Activated CD4-positive, alpha-beta T cell treated with anti-CD3 and anti-CD28 coated beads for 36 hours (primary cell): ENCODE measurements around the gene RAD52. TPM values are rescaled to one million over a fixed set of nuclear protein-coding genes. Genes with fewer than 3 reads are reported as not detected.
"Not testable (repeated sequence)": the region's sequence is repeated elsewhere in the genome, so short reads cannot be mapped to it uniquely, and the experiment has no call there.

Experiments used
- ATAC-seq: fragments of 200-7000 bp; cut with Tn5 transposase; one replicate; pipeline ENCODE4 v1.10.0; 2021; ENCODE audit warnings: mild to moderate bottlenecking, moderate library complexity
- CTCF ChIA-PET: fragments of 350-600 bp; sonication (Branson Sonifier 250); formaldehyde crosslinking; loops from one replicate; lab custom pipeline; 2021; ENCODE audit warnings: antibody characterized with exemption; lab: Charles Lee
- POLR2A ChIA-PET: fragments of 350-600 bp; sonication (Branson Sonifier 250); formaldehyde crosslinking; loops from one replicate; lab custom pipeline; 2021; ENCODE audit warnings: antibody characterized with exemption, inconsistent platforms; lab: Charles Lee
- DNase-seq: peaks from one replicate; pipeline ENCODE4 v3.0.0-alpha.2; 2020
- H3K27ac Mint-ChIP-seq: one replicate; pipeline ENCODE4 v1.8.0; 2021; ENCODE audit warnings: mixed read lengths
- H3K27me3 Mint-ChIP-seq: one replicate; pipeline ENCODE4 v1.8.0; 2021; ENCODE audit warnings: mixed read lengths
- H3K36me3 Mint-ChIP-seq: one replicate; pipeline ENCODE4 v1.8.0; 2021; ENCODE audit warnings: low read depth, mixed read lengths
- H3K4me1 Mint-ChIP-seq: one replicate; pipeline ENCODE4 v1.8.0; 2021; ENCODE audit warnings: mixed read lengths
- H3K4me3 Mint-ChIP-seq: one replicate; pipeline ENCODE4 v1.8.0; 2021; ENCODE audit warnings: mild to moderate bottlenecking, moderate library complexity, mixed read lengths
- H3K9me3 Mint-ChIP-seq: one replicate; pipeline ENCODE4 v1.8.0; 2021; ENCODE audit warnings: low read depth, mixed read lengths
- intact Hi-C, 2 experiments: fragments of 100-400 bp; cut with DNase I in 1 of 2; cut with micrococcal nuclease in 1 of 2; formaldehyde crosslinking; loops; one replicate each; pipeline versions ENCODE4 v1.14.2 to v1.15.1; 2022 to 2024; cut with DNase I, micrococcal nuclease
- total RNA-seq, 2 experiments: library from RNA; stranded (reverse); gene quantifications; one replicate each; pipeline ENCODE4 v1.2.3, GENCODE V29; 2021

The RAD52 gene
- total RNA-seq, 2 experiments from 2014 or later = 16.0 to 17.4 TPM

- no peak for DNase-seq
- Mint-ChIP-seq H3K4me1 (peaks cover 12% of the 10 kb centered on the region), H3K36me3 (peaks cover 38% of the 10 kb centered on the region), H3K4me3 (no peak overlapping the region), H3K27ac (peak overlapping the region; percentile 23), H3K9me3 (no peaks in the 10 kb centered on the region), H3K27me3 (no peaks in the 10 kb centered on the region)
- intact Hi-C loops = no loop called here
- no peak for ATAC-seq
- CTCF ChIA-PET = interaction anchor here (0.6 to 1.9 kb wide), 5 partner anchors 9 to 691 kb away, joined by 3 to 10 read pairs (median 3); partner anchors contain the start of gene RAD52
- POLR2A ChIA-PET = no interaction called here
Measured at GRCh38 chr12:938810-939209, 10.7 kb downstream of the RAD52 start.

GRCh38 chr12:936377-937345, 12.8 kb downstream of the RAD52 start:
- H3K27me3 Mint-ChIP-seq = no peaks in the 10 kb centered on the region
- peaks cover 5% of the 10 kb centered on the region for H3K4me1 Mint-ChIP-seq
- ATAC-seq (no peak), DNase-seq (no peak)
- H3K36me3 Mint-ChIP-seq = peaks cover 34% of the 10 kb centered on the region
- ChIA-PET POLR2A (no interaction called here), CTCF (interaction anchor here (0.9 kb wide), 1 partner anchor 367 kb away, joined by 3 read pairs; no protein-coding TSS in a partner anchor)
- H3K4me3 Mint-ChIP-seq = no peak overlapping the region
- H3K27ac Mint-ChIP-seq = no peak overlapping the region
- intact Hi-C loops = no loop called here
- H3K9me3 Mint-ChIP-seq = no peaks in the 10 kb centered on the region

- H3K4me3 Mint-ChIP-seq, H3K27me3 Mint-ChIP-seq, CTCF ChIA-PET, intact Hi-C loops, POLR2A ChIA-PET, ATAC-seq, DNase-seq, H3K9me3 Mint-ChIP-seq, H3K4me1 Mint-ChIP-seq, H3K27ac Mint-ChIP-seq: not testable (repeated sequence)
- peaks cover 37% of the 10 kb centered on the region for H3K36me3 Mint-ChIP-seq
Measured at GRCh38 chr12:935891-936290, 13.6 kb downstream of the RAD52 start.

GRCh38 chr12:931591-931990, 17.9 kb downstream of the RAD52 start:
- intact Hi-C loops = no loop called here
- Mint-ChIP-seq H3K4me3 (no peak overlapping the region), H3K4me1 (no peaks in the 10 kb centered on the region), H3K27ac (no peak overlapping the region), H3K36me3 (peaks cover 23% of the 10 kb centered on the region), H3K27me3 (no peaks in the 10 kb centered on the region), H3K9me3 (no peaks in the 10 kb centered on the region)
- ChIA-PET POLR2A (no interaction called here), CTCF (no interaction called here)
- ATAC-seq (no peak), DNase-seq (no peak)

- no peak overlapping the region for H3K4me3 Mint-ChIP-seq
- DNase-seq (no peak), ATAC-seq (no peak)
- intact Hi-C loops = no loop called here
- ChIA-PET CTCF (interaction anchor here (2.4 kb wide), 1 partner anchor 13 kb away, joined by 8 read pairs; no protein-coding TSS in a partner anchor), POLR2A (no interaction called here)
- peaks cover 25% of the 10 kb centered on the region for H3K36me3 Mint-ChIP-seq
- H3K9me3 Mint-ChIP-seq = no peaks in the 10 kb centered on the region
- no peaks in the 10 kb centered on the region for H3K4me1 Mint-ChIP-seq
- H3K27me3 Mint-ChIP-seq = no peaks in the 10 kb centered on the region
- H3K27ac Mint-ChIP-seq = peak overlapping the region; percentile 51
Measured at GRCh38 chr12:931060-931459, 18.4 kb downstream of the RAD52 start.

GRCh38 chr12:926641-927040, 22.9 kb downstream of the RAD52 start:
- Mint-ChIP-seq H3K36me3 (peaks cover 29% of the 10 kb centered on the region), H3K9me3 (no peaks in the 10 kb centered on the region), H3K4me1 (no peaks in the 10 kb centered on the region), H3K27ac (no peak overlapping the region), H3K4me3 (no peak overlapping the region), H3K27me3 (no peaks in the 10 kb centered on the region)
- intact Hi-C loops = no loop called here
- CTCF ChIA-PET = no interaction called here
- DNase-seq (no peak), ATAC-seq (no peak)
- POLR2A ChIA-PET = no interaction called here

GRCh38 chr12:922285-922684, 27.2 kb downstream of the RAD52 start:
- Mint-ChIP-seq H3K4me3 (no peak overlapping the region), H3K4me1 (peaks cover 7% of the 10 kb centered on the region), H3K36me3 (peaks cover 39% of the 10 kb centered on the region), H3K27me3 (no peaks in the 10 kb centered on the region), H3K27ac (no peak overlapping the region), H3K9me3 (no peaks in the 10 kb centered on the region)
- intact Hi-C loops = no loop called here
- ChIA-PET POLR2A (no interaction called here), CTCF (no interaction called here)
- DNase-seq (no peak), ATAC-seq (no peak)

GRCh38 chr12:920676-921075, 28.8 kb downstream of the RAD52 start:
- DNase-seq (no peak), ATAC-seq (no peak)
- H3K27ac Mint-ChIP-seq = peak overlapping the region; percentile 87
- no peaks in the 10 kb centered on the region for H3K9me3 Mint-ChIP-seq
- H3K36me3 Mint-ChIP-seq = peaks cover 45% of the 10 kb centered on the region
- intact Hi-C loops = no loop called here
- no peaks in the 10 kb centered on the region for H3K27me3 Mint-ChIP-seq
- POLR2A ChIA-PET = no interaction called here
- H3K4me3 Mint-ChIP-seq = no peak overlapping the region
- CTCF ChIA-PET = interaction anchor here (0.7 kb wide), 1 partner anchor 544 kb away, joined by 4 read pairs; no protein-coding TSS in a partner anchor
- peaks cover 9% of the 10 kb centered on the region for H3K4me1 Mint-ChIP-seq

- ChIA-PET POLR2A (interaction anchor here (1.0 kb wide), 1 partner anchor 47 kb away, joined by 3 read pairs; no protein-coding TSS in a partner anchor), CTCF (no interaction called here)
- Mint-ChIP-seq H3K27me3 (no peaks in the 10 kb centered on the region), H3K36me3 (peaks cover 61% of the 10 kb centered on the region), H3K4me1 (peaks cover 20% of the 10 kb centered on the region), H3K27ac (no peak overlapping the region), H3K9me3 (no peaks in the 10 kb centered on the region), H3K4me3 (no peak overlapping the region)
- intact Hi-C loops = no loop called here
- DNase-seq (no peak), ATAC-seq (no peak)
Measured at GRCh38 chr12:916712-917445, 32.6 kb downstream of the RAD52 start.

- no peaks in the 10 kb centered on the region for H3K9me3 Mint-ChIP-seq
- POLR2A ChIA-PET = interaction anchor here (1.0 kb wide), 1 partner anchor 47 kb away, joined by 3 read pairs; no protein-coding TSS in a partner anchor
- peak overlapping the region; percentile 78 for H3K27ac Mint-ChIP-seq
- no peak overlapping the region for H3K4me3 Mint-ChIP-seq
- H3K4me1 Mint-ChIP-seq = peaks cover 20% of the 10 kb centered on the region
- DNase-seq (peak; percentile 37), ATAC-seq (peak; percentile 33)
- intact Hi-C loops = no loop called here
- CTCF ChIA-PET = interaction anchor here (1.1 kb wide), 1 partner anchor 102 kb away, joined by 3 read pairs; no protein-coding TSS in a partner anchor
- H3K27me3 Mint-ChIP-seq = no peaks in the 10 kb centered on the region
- H3K36me3 Mint-ChIP-seq = peaks cover 64% of the 10 kb centered on the region
Measured at GRCh38 chr12:916240-916639, 33.3 kb downstream of the RAD52 start.

- ChIA-PET CTCF (interaction anchor here (1.0 to 1.2 kb wide), 4 partner anchors 100 to 473 kb away, joined by 3 read pairs; no protein-coding TSS in a partner anchor), POLR2A (interaction anchor here (0.6 kb wide), 1 partner anchor 9 kb away, joined by 4 read pairs; no protein-coding TSS in a partner anchor)
- intact Hi-C loops = no loop called here
- Mint-ChIP-seq H3K4me1 (peaks cover 13% of the 10 kb centered on the region), H3K27ac (peak overlapping the region; percentile 65), H3K36me3 (peaks cover 61% of the 10 kb centered on the region), H3K4me3 (no peak overlapping the region), H3K9me3 (no peaks in the 10 kb centered on the region), H3K27me3 (no peaks in the 10 kb centered on the region)
- ATAC-seq (peak; percentile 30), DNase-seq (no peak)
Measured at GRCh38 chr12:915090-915489, 34.4 kb downstream of the RAD52 start.
